ENCODE results near the gene PSMD12.

Gene PSMD12

DNA sequence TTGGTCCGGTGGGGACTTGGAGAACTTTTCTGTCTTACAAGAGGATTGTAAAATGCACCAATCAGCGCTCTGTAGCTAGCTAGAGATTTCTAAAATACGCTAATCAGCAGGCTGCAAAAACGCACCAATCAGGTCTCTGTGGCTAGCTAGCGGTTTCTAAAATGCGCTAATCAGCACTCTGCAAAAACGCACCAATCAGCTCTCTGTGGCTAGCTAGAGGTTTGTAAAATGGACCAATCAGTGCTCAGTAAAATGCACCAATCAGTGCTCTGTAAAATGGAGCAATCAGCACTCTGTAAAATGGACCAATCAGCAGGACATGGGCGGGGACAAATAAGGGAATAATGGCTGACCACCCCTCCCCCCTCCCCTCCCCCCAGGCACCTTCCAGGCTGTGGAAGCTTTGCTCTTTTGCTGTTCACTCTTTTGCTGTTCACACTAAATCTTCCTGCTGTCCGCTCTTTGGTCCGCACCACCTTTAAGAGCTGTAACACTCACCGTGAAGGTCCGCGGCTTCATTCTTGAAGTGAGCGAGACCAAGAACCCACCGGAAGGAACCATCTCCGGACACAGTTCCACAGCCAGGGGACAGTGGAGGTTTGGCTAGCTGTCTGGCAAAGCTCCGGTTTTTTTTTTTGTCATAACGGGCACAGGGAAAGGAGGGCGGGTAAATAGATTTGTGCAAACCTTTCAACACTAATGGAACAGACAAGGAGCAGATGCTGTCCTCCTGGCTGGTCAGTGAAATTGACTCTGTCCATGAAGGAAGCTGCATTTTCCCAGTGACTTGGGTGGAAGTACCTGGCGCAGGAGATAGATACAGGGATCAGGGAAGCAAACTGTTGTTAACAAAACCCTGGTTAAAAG is 19.0 kb upstream of the PSMD12 start:
- no peak for DNase-seq

DNA sequence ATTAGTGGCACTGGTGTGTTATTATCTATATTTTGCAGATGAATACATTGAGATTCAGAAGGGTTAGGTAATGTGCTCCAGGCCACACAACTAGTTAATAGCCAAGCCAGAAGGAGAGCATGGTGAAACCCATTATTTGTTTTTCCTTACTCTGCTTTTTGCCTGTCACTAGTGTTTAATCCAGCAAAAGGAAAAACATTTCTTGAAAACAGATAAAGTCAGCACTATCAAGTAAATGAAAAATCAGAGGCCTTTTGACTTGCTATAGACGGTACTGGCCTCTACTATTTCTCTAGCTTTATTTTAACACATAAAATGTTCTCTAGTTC is 15.5 kb upstream of the PSMD12 start:
- no peak for DNase-seq

- DNase-seq, result no peak
These were observed 12.9 kb upstream of the PSMD12 start for GRCh38 chr17:67379251-67379630.

DNA sequence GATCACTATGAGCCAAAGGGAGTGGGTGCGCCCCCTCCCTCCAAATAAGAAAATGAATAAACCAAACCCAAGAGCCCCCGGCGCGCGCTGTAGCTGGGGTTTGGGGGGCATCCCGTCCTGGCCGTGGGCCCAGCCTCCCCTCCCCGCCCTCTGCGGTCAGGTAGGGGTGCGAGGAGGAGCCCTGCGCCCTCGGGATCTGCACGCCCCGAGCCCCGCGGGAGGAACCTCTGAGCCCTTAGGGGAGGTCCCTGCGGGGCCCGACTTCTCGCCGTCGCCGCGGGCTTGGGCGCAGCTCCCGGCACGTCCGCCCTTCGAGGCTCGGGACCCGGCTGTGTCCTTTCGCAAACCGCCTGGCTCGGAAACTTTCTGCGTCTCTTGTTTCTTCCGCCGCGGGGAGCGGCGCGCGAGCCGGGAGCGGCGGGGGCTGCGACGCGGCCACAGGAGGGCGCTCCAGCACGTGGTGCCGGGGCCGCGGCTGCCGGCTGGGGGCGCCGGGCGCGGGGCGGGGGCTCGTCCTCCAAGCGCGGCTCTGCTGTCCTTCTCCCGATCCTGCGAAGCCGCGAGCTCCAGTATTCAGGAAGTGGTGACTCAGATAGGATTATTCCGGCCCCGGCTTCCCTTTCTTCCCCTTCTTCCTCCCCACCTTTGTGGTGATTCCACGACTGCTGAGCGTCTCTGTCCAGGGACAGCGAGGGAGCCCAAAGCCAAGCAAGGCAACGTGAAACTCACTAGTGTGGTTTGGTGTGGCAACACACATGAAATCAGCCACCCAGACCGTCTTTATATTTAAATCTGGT is 12.3 kb upstream of the PSMD12 start:
- DNase-seq, result peak; percentile 74

DNA sequence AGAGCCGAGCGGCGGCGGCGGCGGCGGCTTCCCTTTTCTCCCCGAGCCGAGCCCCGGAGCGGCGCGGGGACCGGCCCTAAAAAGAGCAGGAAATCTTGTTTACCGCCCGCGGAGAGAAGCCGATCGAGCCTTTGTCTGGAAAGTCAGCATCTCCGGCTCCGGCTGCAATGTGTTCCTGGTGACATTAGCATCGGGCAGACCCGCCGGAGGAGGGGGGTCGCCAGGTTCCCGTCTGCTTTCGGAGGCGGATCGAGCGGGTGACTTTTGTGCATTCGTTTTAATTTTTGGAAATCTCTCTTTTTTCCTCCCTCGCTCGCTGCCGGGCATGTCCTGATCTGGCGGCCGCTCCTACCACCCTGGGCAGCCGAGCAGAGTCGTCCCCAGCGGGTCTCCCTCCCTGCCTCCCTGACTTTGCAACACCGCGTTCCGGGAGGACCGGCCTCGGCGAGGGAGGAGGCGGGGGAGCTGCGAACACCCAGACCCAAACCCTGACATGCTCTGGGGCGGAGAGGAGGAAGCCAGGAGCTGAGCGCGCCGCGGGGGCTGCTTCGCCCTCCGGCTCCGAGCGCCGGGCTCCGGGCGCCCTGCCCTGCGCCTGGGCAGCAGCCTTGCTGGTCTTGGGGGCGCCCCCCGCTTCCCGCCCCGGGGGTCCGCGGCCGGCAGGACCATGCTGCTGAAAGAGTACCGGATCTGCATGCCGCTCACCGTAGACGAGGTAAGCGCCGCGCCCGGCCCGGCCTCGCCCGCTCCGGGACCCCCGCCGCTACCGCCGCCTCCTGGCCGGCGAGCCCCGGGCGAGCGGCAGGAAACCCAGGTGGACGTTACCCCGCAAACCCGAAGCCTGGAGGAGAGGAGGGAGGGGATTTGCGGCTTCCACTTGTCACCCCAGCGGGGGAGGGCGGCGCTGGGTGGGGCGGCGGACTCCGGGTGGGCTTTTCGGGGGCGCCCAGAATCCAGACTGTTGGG is 11.4 kb upstream of the PSMD12 start:
- peak; percentile 45 for DNase-seq

DNA sequence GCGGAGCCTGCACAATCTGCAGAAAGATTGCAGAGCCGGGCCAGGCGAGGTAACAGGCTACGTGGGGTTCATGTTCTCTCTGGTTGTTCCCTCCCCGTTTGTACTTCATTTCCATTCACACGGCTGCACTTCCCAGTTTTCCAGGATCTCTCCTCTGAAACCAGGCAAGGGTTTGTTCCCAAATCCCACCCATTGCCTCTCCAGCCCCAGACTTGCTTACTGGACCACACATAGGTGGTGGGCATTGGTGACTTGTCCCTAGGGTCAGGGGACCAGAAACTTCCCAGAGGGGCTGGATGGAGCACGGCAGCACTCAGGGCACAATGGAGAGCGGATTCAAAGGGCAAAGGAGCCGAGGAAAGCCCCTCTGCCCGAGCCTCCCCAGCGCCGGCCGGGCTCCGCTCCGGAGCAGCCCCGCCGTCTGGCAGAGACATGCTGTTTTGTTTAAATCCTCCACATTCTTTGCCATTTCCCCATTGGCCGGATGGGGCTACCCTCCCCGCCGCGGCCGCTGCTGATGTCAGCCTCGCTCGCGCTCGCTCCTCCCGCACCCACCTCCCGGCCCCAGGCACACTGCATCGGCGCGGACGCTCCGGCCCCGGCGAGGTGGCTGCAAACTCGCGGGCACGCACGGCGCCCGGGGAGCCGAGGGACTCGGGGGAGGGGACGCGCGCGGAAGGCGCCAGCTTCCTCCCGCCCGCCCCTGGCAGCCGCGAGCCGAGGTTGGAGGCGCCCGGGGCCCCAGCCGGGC is 10.5 kb upstream of the PSMD12 start, which contains the start of gene PITPNC1:
TSS of gene PITPNC1 (plus strand) at position 545 of the 751 bp plus-strand sequence.
- DNase-seq, result peak; percentile 79

- DNase-seq, result no peak
These were observed 10.0 kb upstream of the PSMD12 start for GRCh38 chr17:67376415-67376736.

DNA sequence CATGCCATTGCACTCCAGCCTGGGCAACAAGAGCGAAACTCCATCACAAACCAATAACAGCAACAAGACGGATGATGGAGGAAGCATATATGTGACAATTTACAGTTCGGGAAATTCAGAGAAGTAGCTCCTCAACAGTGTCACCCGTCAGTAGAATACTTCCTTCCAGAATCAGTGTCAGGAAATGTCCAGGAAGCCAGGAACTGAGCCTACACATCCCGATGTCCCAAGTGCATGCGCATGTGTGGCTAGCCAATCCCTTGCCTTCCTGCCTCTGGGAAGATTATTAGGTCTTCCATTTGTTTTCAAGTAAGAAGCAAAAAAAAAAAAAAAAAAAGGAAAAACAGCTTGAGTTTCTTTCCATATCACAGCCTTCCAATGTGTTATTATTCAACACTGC is 9.3 kb upstream of the PSMD12 start:
- no peak for DNase-seq

- DNase-seq, result no peak
These were observed 8.7 kb upstream of the PSMD12 start for GRCh38 chr17:67375054-67375427.

DNA sequence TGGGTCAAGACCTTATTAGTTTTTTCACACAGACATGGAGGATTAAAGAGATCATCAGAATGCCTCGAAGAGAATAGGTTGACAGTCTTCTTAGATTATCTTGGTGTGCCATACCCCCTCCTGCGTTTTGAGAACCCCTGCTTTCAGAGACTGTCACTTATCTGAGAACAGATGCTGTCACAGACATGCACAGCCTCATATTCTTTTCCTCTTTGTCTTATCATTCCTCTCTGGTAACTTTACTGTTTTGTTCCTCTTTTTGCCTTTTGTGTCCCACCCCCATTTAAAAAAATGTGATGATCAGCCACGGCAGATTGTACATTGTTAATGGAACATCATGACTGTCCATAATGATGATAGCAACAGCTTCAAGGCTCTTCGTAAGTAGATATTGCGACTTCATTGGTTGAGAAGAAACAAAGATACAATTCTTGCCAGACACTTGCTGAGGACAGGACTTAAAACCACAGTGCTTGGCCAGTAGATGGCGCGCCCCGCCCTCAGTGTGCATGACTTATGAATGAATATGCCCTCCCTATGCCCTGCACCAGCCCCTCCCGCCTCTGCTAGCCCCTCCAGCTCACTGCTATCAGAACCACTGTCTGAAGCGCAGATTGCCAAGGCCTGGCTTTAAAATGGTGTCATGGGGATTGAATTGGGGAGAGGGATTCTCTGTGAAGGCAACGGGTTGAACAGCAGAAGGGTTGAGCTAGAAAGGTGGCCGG is 8.1 kb upstream of the PSMD12 start:
- DNase-seq, result peak; percentile 76

GRCh38 chr17:67372751-67373150 is 6.4 kb upstream of the PSMD12 start:
- DNase-seq, result no peak

DNA sequence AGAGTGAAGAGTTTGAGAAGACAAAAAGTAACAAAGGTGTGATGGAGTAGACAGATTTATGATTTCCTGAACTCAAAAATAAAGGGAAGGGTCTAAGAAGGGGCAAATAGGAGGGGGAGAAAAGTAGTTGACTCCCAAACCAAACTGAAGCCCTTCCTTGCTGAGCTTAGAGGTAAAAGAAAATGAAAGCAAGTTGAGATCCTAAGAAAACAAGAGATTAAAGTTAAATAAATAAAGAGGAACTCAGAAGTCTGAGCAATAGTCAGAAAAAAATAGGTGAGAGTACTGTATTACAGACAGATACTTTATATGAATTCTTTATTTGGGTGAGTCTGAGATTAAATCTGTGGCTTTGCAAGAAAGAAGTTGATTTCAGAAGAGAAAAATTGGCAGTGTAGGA is 3.3 kb upstream of the PSMD12 start:
- no peak for DNase-seq

- no peak for DNase-seq
These were observed 612 bp downstream of the PSMD12 start for GRCh38 chr17:67365738-67366192.

GRCh38 chr17:67364847-67365737 is 1.3 kb downstream of the PSMD12 start:
- DNase-seq, result no peak

- no peak for DNase-seq
These were observed 4.2 kb downstream of the PSMD12 start for GRCh38 chr17:67362173-67362572.

DNA sequence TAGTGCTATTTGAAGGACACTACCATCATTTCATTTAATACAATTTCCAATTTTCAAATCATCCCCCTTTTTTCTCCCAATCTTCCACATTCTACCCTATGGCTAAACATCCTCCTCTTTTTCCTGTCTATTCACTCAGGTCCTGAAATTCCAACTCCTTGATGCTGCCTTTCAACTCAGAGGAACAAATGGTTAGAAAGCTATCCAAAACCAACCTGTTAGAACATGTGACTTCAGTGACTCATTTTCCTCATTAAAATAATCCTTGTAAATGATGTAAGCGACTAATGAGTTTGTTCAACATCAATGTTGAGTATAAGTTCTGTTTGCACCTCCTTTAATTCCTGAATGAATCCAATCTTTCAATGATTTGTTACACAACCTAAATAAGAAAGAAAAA is 5.5 kb downstream of the PSMD12 start:
- DNase-seq, result no peak

- DNase-seq, result peak; percentile 23
These were observed 6.2 kb downstream of the PSMD12 start for GRCh38 chr17:67359960-67360791.

- DNase-seq, result no peak
These were observed 7.8 kb downstream of the PSMD12 start for GRCh38 chr17:67358612-67359011.

- no peak for DNase-seq
These were observed 12.3 kb downstream of the PSMD12 start for GRCh38 chr17:67353929-67354574.
